Stomach (tissue), 9 donors: ENCODE results near the gene BRPF1. TPM values are rescaled to one million over a fixed set of nuclear protein-coding genes. Genes with fewer than 3 reads are reported as not detected.
"Not testable (repeated sequence)": the region's sequence is repeated elsewhere in the genome, so short reads cannot be mapped to it uniquely, and the experiment has no call there.

Experiments used
- DNase-seq, 2 donors: peaks; one replicate each; pipeline versions ENCODE4 v3.0.0 to v3.0.0-alpha.2; 2013 to 2019
- H3K27ac ChIP-seq, 5 donors: fragments of 200-600 bp in 4 of 5; sonication (generic) in 4 of 5; one replicate each; pipeline ENCODE4 v1.5.1; 2013 to 2019; ENCODE audit warnings: mild to moderate bottlenecking in 1 of 5, moderate library complexity in 1 of 5
- H3K27me3 ChIP-seq, 3 donors: fragments of 200-600 bp; sonication (generic); one replicate each; pipeline ENCODE4 v1.5.1; 2017 to 2019; ENCODE audit warnings: mixed run types in 1 of 3
- H3K36me3 ChIP-seq, 4 donors: fragments of 200-600 bp; sonication (generic); 1 replicate in 3 of 4; 2 replicates in 1 of 4; pipeline ENCODE4 v1.5.1; 2016 to 2019
- H3K4me1 ChIP-seq, 4 donors: fragments of 200-600 bp; sonication (generic); one replicate each; pipeline ENCODE4 v1.5.1; 2016 to 2019
- H3K4me3 ChIP-seq, 4 donors: fragments of 200-600 bp; sonication (generic) in 3 of 4; one replicate each; pipeline ENCODE4 v1.5.1; 2016 to 2019; ENCODE audit warnings: mild to moderate bottlenecking in 1 of 4
- H3K9me3 ChIP-seq, 4 donors: fragments of 200-600 bp; sonication (generic); one replicate each; pipeline ENCODE4 v1.5.1; 2016 to 2019
- CTCF ChIP-seq, 7 experiments: fragments of 450-650 bp in 4 of 7; fragments of 200-600 bp in 3 of 7; sonication (generic) in 3 of 7; IDR thresholded peaks; one replicate each; pipeline ENCODE4 v1.5.1; 2016 to 2019; ENCODE audit warnings: antibody characterized with exemption in 7 of 7, control low read depth in 2 of 7, mild to moderate bottlenecking in 1 of 7
- EP300 ChIP-seq: sonication (generic); formaldehyde crosslinking; IDR thresholded peaks from one replicate; pipeline ENCODE4 v1.6.1; 2017; ENCODE audit warnings: antibody characterized with exemption
- POLR2A ChIP-seq, 4 donors: fragments of 450-650 bp; IDR thresholded peaks; one replicate each; pipeline ENCODE4 v1.6.1; 2016; ENCODE audit warnings: antibody characterized with exemption in 4 of 4, control low read depth in 2 of 4, mild to moderate bottlenecking in 1 of 4, moderate library complexity in 1 of 4
- POLR2AphosphoS5 ChIP-seq, 3 donors: sonication (generic); formaldehyde crosslinking; IDR thresholded peaks; one replicate each; pipeline ENCODE4 v1.6.1; 2016; ENCODE audit warnings: antibody characterized with exemption in 3 of 3
- WGBS, 5 donors: extraction: QIAGEN DNeasy Blood & Tissue Kit in 3 of 5; methylation state at CpG; one replicate each; pipeline versions ENCODE4 v1.1.5 to v1.1.7; 2013 to 2018; 5-methylcytosine and 5-hydroxymethylcytosine counted together
- intact Hi-C: fragments of 100-400 bp; cut with DNase I; formaldehyde crosslinking; loops from one replicate; pipeline ENCODE4 v1.15.1; 2023; ENCODE audit warnings: low total_unique reads
- polyA plus RNA-seq, 3 donors: library from polyadenylated mRNA; stranded (reverse); fragments of 200-250 nt; gene quantifications; one replicate each; pipeline ENCODE4 v1.2.3, GENCODE V29; 2013
- total RNA-seq, 5 donors: library from RNA; depleted of rRNA; stranded (reverse); fragments of >200 nt; gene quantifications; one replicate each; pipeline versions ENCODE4 v1.1.0 to v1.2.3, GENCODE V29; 2014 to 2016
- donor health status: healthy with polysubstance abuse.
- donor health status: Bipolar disorder and iron deficiency.
- donor health status: healthy.

The BRPF1 gene
- total and polyA plus RNA-seq, 8 donors: 4.1 to 53.6 (median 11.1) TPM

GRCh38 chr3:9769012-9769411, 37.5 kb downstream of the BRPF1 start:
- TF ChIP-seq POLR2A (IDR thresholded peaks at IDR 0.05) (no peak), POLR2AphosphoS5 (IDR thresholded peaks at IDR 0.05) (no peak), EP300 (no peak), CTCF (IDR thresholded peaks at IDR 0.05) (no peak)
- Histone ChIP-seq H3K36me3 (peaks cover 0 to 17% (median 9%) of the 10 kb centered on the region in 4 donors), H3K27me3 (no peaks in the 10 kb centered on the region), H3K27ac (peak overlapping the region; percentile 73 to 91 (median 87)), H3K4me1 (peaks cover 24 to 49% (median 40%) of the 10 kb centered on the region in 4 donors), H3K9me3 (no peaks in the 10 kb centered on the region), H3K4me3 (peak overlapping the region; percentile 59 to 70 (median 65))
- no peak for DNase-seq
- intact Hi-C loops: no loop called here
- 47 to 71% (median 54%) methylated on average over 5 of the region's 5 CpGs for WGBS, 5 donors

GRCh38 chr3:9769426-9770275, 38.1 kb downstream of the BRPF1 start, which contains the start of gene CAMK1:
CAMK1 (minus strand) TSS chr3:9769947; CDS start chr3:9767749, 2,198 bp downstream.
- 1 to 4% (median 4%) methylated on average over 24 to 49 of the region's 49 CpGs for WGBS, 5 donors
- H3K27ac ChIP-seq: peak within 1 kb of the TSS; percentile 73 to 91 (median 87)
- no peaks in the 10 kb centered on the region for H3K9me3 ChIP-seq
- H3K4me1 ChIP-seq: peaks cover 24 to 49% (median 40%) of the 10 kb centered on the region in 4 donors
- intact Hi-C loops: no loop called here
- H3K36me3 ChIP-seq: peaks cover 0 to 14% (median 9%) of the 10 kb centered on the region in 4 donors
- peak within 1 kb of the TSS; percentile 59 to 70 (median 65) for H3K4me3 ChIP-seq
- peak; percentile 87 to 94 for DNase-seq
- TF ChIP-seq POLR2AphosphoS5 (IDR thresholded peaks at IDR 0.05) (peak; percentile 36 to 89 (median 83)), POLR2A (IDR thresholded peaks at IDR 0.05) (no peak), EP300 (no peak)
- no peaks in the 10 kb centered on the region for H3K27me3 ChIP-seq

GRCh38 chr3:9770276-9770812, 38.8 kb downstream of the BRPF1 start:
- peak; percentile 89 to 94 for DNase-seq
- TF ChIP-seq CTCF (IDR thresholded peaks at IDR 0.05) (no peak), POLR2AphosphoS5 (IDR thresholded peaks at IDR 0.05) (peak in 2 of 3 donors; percentile 25 to 46)
- H3K4me1 ChIP-seq: peaks cover 24 to 49% (median 40%) of the 10 kb centered on the region in 4 donors
- WGBS, 5 donors: 6 to 10% (median 8%) methylated on average over 15 of the region's 15 CpGs
- H3K36me3 ChIP-seq: peaks cover 0 to 10% (median 7%) of the 10 kb centered on the region in 4 donors
- H3K27me3 ChIP-seq: no peaks in the 10 kb centered on the region
- peak overlapping the region; percentile 59 to 70 (median 65) for H3K4me3 ChIP-seq
- intact Hi-C loops: no loop called here
- peak overlapping the region; percentile 73 to 91 (median 87) for H3K27ac ChIP-seq
- H3K9me3 ChIP-seq: no peaks in the 10 kb centered on the region

- H3K27me3 ChIP-seq, H3K36me3 ChIP-seq, DNase-seq, H3K4me3 ChIP-seq, intact Hi-C loops, H3K9me3 ChIP-seq: not testable (repeated sequence)
- Histone ChIP-seq H3K27ac (peak overlapping the region in 4 of 5 donors; percentile 84 to 91 (median 88)), H3K4me1 (peaks cover 24 to 49% (median 40%) of the 10 kb centered on the region in 4 donors)
- WGBS, 5 donors: 80 to 93% (median 84%) methylated on average over 2 of the region's 2 CpGs
Observed at GRCh38 chr3:9771007-9771406, 39.5 kb downstream of the BRPF1 start.

GRCh38 chr3:9776896-9777693, 45.6 kb downstream of the BRPF1 start:
- no peaks in the 10 kb centered on the region for H3K27me3 ChIP-seq
- TF ChIP-seq EP300 (no peak), POLR2A (IDR thresholded peaks at IDR 0.05) (no peak), POLR2AphosphoS5 (IDR thresholded peaks at IDR 0.05) (no peak), CTCF (IDR thresholded peaks at IDR 0.05) (no peak)
- intact Hi-C loops: no loop called here
- 75 to 89% (median 86%) methylated on average over 5 of the region's 5 CpGs for WGBS, 5 donors
- H3K4me3 ChIP-seq: no peak overlapping the region
- no peak overlapping the region for H3K27ac ChIP-seq
- peaks cover 17 to 32% (median 30%) of the 10 kb centered on the region in 4 donors for H3K36me3 ChIP-seq
- peaks cover 0 to 34% (median 4%) of the 10 kb centered on the region in 4 donors for H3K4me1 ChIP-seq
- no peaks in the 10 kb centered on the region for H3K9me3 ChIP-seq
- no peak for DNase-seq
